SK-N-MC (cell line): ENCODE measurements around the gene PSMG2.

Experiments
- EZH2 ChIP-seq: fragments of 200-600 bp; sonication (generic); IDR thresholded peaks from one replicate; pipeline ENCODE4 v1.6.1; 2017; ENCODE audit warnings: antibody characterized with exemption
- FOXP2 ChIP-seq: optimal IDR thresholded peaks from 2 replicates; pipeline ENCODE3; 2011; ENCODE audit warnings: mild to moderate bottlenecking, moderate library complexity; ENCODE audit not compliant: insufficient read depth; ENCODE audit errors: extremely low read length, control extremely low read depth

DNA sequence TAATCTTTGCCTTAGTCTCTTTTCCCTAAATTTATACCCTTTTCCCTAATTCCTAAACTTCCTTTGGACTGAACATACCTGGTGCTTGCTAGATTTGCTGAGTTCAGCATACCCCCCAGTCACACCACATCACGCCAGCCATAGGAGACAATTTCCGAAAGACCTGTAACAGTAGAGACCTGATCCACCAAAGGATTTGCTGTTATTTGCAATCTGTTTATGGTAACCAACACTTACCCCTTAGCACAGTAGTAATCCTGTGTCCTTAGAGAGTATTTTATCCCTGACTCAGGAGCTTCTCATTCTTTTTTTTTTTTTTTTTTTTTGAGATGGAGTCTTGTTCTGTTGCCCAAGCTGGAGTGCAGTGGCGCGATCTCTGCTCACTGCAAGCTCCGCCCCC is 8.6 kb downstream of the PSMG2 start:
- TF ChIP-seq EZH2 (no peak), FOXP2 (no peak)
